ENCODE measurements around the gene TVP23C. TPM values are rescaled to one million over a fixed set of nuclear protein-coding genes. Genes with fewer than 3 reads are reported as not detected.

The TVP23C gene
- total and polyA plus RNA-seq, 9 of the 15 experiments (the other 6 are each of a cell fraction or from before 2014, with no cell fraction given) = 5.7 to 16.8 (median 8.2) TPM

- TF ChIP-seq PREB (CRISPR knock-in tag; IDR thresholded peaks at IDR 0.05) = no peak
- no peak for TF ChIP-seq TAF15 (IDR thresholded peaks at IDR 0.05; ENCODE audit: low read depth, low read length)
- TF ChIP-seq PHF8 (IDR thresholded peaks at IDR 0.05; ENCODE audit: borderline replicate concordance, low read length) = no peak
- TF ChIP-seq CBFA2T2 (conservative IDR thresholded peaks at IDR 0.05) = peak; percentile 83
- TF ChIP-seq, protein P1, sequence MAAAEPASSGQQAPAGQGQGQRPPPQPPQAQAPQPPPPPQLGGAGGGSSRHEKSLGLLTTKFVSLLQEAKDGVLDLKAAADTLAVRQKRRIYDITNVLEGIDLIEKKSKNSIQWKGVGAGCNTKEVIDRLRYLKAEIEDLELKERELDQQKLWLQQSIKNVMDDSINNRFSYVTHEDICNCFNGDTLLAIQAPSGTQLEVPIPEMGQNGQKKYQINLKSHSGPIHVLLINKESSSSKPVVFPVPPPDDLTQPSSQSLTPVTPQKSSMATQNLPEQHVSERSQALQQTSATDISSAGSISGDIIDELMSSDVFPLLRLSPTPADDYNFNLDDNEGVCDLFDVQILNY (CRISPR knock-in tag; IDR thresholded peaks at IDR 0.05) = no peak
- 0 out of 2 replicates have a peak, but pooled peaks have one; percentile 58 for TF ChIP-seq ZNF12 (CRISPR knock-in tag; IDR thresholded peaks at IDR 0.05)
- TF ChIP-seq ATF7 (IDR thresholded peaks at IDR 0.05) = peak; percentile 76
- TF ChIP-seq PHF21A (IDR thresholded peaks at IDR 0.05; ENCODE audit: borderline replicate concordance, low read depth) = 0 out of 2 replicates have a peak, but pooled peaks have one; percentile 56
- TF ChIP-seq, protein P2, sequence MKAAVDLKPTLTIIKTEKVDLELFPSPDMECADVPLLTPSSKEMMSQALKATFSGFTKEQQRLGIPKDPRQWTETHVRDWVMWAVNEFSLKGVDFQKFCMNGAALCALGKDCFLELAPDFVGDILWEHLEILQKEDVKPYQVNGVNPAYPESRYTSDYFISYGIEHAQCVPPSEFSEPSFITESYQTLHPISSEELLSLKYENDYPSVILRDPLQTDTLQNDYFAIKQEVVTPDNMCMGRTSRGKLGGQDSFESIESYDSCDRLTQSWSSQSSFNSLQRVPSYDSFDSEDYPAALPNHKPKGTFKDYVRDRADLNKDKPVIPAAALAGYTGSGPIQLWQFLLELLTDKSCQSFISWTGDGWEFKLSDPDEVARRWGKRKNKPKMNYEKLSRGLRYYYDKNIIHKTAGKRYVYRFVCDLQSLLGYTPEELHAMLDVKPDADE (conservative IDR thresholded peaks at IDR 0.05; ENCODE audit: control insufficient read depth, low read depth, low read length) = 0 out of 2 replicates have a peak, but pooled peaks have one; percentile 50
- TF ChIP-seq, protein P3, sequence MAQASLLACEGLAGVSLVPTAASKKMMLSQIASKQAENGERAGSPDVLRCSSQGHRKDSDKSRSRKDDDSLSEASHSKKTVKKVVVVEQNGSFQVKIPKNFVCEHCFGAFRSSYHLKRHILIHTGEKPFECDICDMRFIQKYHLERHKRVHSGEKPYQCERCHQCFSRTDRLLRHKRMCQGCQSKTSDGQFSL (CRISPR knock-in tag; IDR thresholded peaks at IDR 0.05) = no peak
- TF ChIP-seq, protein P3 (tag; IDR thresholded peaks at IDR 0.05) = no peak
- no peak for TF ChIP-seq BRF1 (IDR thresholded peaks at IDR 0.05; ENCODE audit: borderline replicate concordance, extremely low read depth, insufficient read length)
- no peak for TF ChIP-seq OTX1 (CRISPR knock-in tag; IDR thresholded peaks at IDR 0.05)
- peak; percentile 42; the same call in 1 of the 2 replicates for TF ChIP-seq NFIC (IDR thresholded peaks at IDR 0.05)
- TF ChIP-seq ZNF165 (CRISPR knock-in tag; IDR thresholded peaks at IDR 0.05; ENCODE audit: borderline replicate concordance) = no peak
- TF ChIP-seq SETDB1 (IDR thresholded peaks at IDR 0.05; ENCODE audit: low read length) = no peak
- TF ChIP-seq, protein P4, sequence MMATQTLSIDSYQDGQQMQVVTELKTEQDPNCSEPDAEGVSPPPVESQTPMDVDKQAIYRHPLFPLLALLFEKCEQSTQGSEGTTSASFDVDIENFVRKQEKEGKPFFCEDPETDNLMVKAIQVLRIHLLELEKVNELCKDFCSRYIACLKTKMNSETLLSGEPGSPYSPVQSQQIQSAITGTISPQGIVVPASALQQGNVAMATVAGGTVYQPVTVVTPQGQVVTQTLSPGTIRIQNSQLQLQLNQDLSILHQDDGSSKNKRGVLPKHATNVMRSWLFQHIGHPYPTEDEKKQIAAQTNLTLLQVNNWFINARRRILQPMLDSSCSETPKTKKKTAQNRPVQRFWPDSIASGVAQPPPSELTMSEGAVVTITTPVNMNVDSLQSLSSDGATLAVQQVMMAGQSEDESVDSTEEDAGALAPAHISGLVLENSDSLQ (IDR thresholded peaks at IDR 0.05) = no peak
- peak in 1 of 2 experiments; percentile 55; a peak in 2 of 4 replicates for TF ChIP-seq TBL1XR1 (IDR thresholded peaks at IDR 0.05; ENCODE audit: low read length in 2 of 2)
- TF ChIP-seq, protein P5, sequence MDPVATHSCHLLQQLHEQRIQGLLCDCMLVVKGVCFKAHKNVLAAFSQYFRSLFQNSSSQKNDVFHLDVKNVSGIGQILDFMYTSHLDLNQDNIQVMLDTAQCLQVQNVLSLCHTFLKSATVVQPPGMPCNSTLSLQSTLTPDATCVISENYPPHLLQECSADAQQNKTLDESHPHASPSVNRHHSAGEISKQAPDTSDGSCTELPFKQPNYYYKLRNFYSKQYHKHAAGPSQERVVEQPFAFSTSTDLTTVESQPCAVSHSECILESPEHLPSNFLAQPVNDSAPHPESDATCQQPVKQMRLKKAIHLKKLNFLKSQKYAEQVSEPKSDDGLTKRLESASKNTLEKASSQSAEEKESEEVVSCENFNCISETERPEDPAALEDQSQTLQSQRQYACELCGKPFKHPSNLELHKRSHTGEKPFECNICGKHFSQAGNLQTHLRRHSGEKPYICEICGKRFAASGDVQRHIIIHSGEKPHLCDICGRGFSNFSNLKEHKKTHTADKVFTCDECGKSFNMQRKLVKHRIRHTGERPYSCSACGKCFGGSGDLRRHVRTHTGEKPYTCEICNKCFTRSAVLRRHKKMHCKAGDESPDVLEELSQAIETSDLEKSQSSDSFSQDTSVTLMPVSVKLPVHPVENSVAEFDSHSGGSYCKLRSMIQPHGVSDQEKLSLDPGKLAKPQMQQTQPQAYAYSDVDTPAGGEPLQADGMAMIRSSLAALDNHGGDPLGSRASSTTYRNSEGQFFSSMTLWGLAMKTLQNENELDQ (CRISPR knock-in tag; IDR thresholded peaks at IDR 0.05; ENCODE audit: borderline replicate concordance) = no peak
- no peak for TF ChIP-seq ZNF197 (CRISPR knock-in tag; IDR thresholded peaks at IDR 0.05; ENCODE audit: low read depth)
- no peak for TF ChIP-seq HMG20A (CRISPR knock-in tag; conservative IDR thresholded peaks at IDR 0.05)
These were observed 72.5 kb downstream of the TVP23C start (continued) for GRCh38 chr17:15490634-15491261.

Data from K562 (cell line).